IMR-90 (cell line): ENCODE data around the gene PCNX2. TPM values are rescaled to one million over a fixed set of nuclear protein-coding genes. Genes with fewer than 3 reads are reported as not detected.

ENCODE experiments used
- ATAC-seq: fragments of 200-7000 bp; cut with Tn5 transposase; 2 replicates; pipeline ENCODE4 v1.9.1; 2020; ENCODE audit warnings: low read depth, mild to moderate bottlenecking, moderate library complexity
- BruUV-seq: library from RNA; stranded (reverse); fragments of 400-500 nt; replicated peaks from 2 replicates; lab custom pipeline; 2021; lab: Mats Ljungman, UMichigan
- CTCF ChIA-PET: fragments of 300-600 bp; formaldehyde crosslinking; extraction: SDS; loops from one replicate; lab custom pipeline; 2021; ENCODE audit warnings: antibody characterized with exemption; lab: Yijun Ruan, JAX
- POLR2A ChIA-PET: fragments of 300-600 bp; sonication (Branson Sonifier 250); formaldehyde crosslinking; loops from one replicate; lab custom pipeline; 2022; ENCODE audit warnings: antibody characterized with exemption; ENCODE audit not compliant: unreplicated experiment; lab: Charles Lee
- DNase-seq: peaks from one replicate; pipeline ENCODE4 v3.0.0; 2013
- H2AFZ ChIP-seq: replicated peaks from 2 replicates; pipeline ENCODE3; 2013; ENCODE audit warnings: low read length, mild to moderate bottlenecking; ENCODE audit not compliant: poor library complexity
- H2AK5ac ChIP-seq: 2 replicates; pipeline ENCODE4 v1.6.1; 2013; ENCODE audit warnings: low read depth, low read length, inconsistent platforms
- H2AK9ac ChIP-seq: replicated peaks from 2 replicates; pipeline ENCODE3; 2013; ENCODE audit warnings: mild to moderate bottlenecking, low read depth, low read length, moderate library complexity; ENCODE audit not compliant: poor library complexity
- H2BK120ac ChIP-seq: 2 replicates; pipeline ENCODE4 v1.6.1; 2013; ENCODE audit warnings: low read depth, low read length, inconsistent platforms
- H2BK15ac ChIP-seq: 3 replicates; pipeline ENCODE4 v1.6.1; 2013; ENCODE audit warnings: low read depth, low read length, inconsistent platforms
- H2BK20ac ChIP-seq: 2 replicates; pipeline ENCODE4 v1.6.1; 2013; ENCODE audit warnings: low read depth, mild to moderate bottlenecking, inconsistent platforms, low read length, moderate library complexity
- H2BK5ac ChIP-seq: 2 replicates; pipeline ENCODE4 v1.6.1; 2013; ENCODE audit warnings: mild to moderate bottlenecking, low read depth, low read length, inconsistent platforms; ENCODE audit not compliant: poor library complexity, severe bottlenecking
- H3K14ac ChIP-seq: replicated peaks from 2 replicates; pipeline ENCODE4 v1.6.1; 2013; ENCODE audit warnings: low read depth, low read length, inconsistent platforms
- H3K18ac ChIP-seq: 2 replicates; pipeline ENCODE4 v1.6.1; 2013; ENCODE audit warnings: low read depth, low read length, control low read depth
- H3K23ac ChIP-seq: 2 replicates; pipeline ENCODE4 v1.6.1; 2013; ENCODE audit warnings: low read depth, low read length, inconsistent platforms
- H3K27ac ChIP-seq: 2 replicates; pipeline ENCODE4 v1.5.1; 2013; ENCODE audit warnings: mild to moderate bottlenecking, control low read depth, low read length; ENCODE audit not compliant: insufficient read depth
- H3K27me3 ChIP-seq: 2 replicates; pipeline ENCODE4 v1.6.1; 2013; ENCODE audit warnings: low read length; ENCODE audit not compliant: control insufficient read depth, insufficient read depth
- H3K36me3 ChIP-seq: 2 replicates; pipeline ENCODE4 v1.6.1; 2013; ENCODE audit warnings: low read length, mixed read lengths; ENCODE audit not compliant: control insufficient read depth, insufficient read depth
- H3K4ac ChIP-seq: 2 replicates; pipeline ENCODE4 v1.6.1; 2013; ENCODE audit warnings: low read depth, low read length, inconsistent platforms
- H3K4me1 ChIP-seq: 2 replicates; pipeline ENCODE4 v1.6.1; 2013; ENCODE audit warnings: low read length, mixed read lengths; ENCODE audit not compliant: control insufficient read depth, insufficient read depth
- H3K4me2 ChIP-seq: 2 replicates; pipeline ENCODE4 v1.6.1; 2013; ENCODE audit warnings: low read depth, mild to moderate bottlenecking, control low read depth, low read length, moderate library complexity
- H3K4me3 ChIP-seq: 2 replicates; pipeline ENCODE4 v1.5.1; 2013; ENCODE audit warnings: low read depth, mild to moderate bottlenecking, control low read depth, low read length, moderate library complexity; ENCODE audit not compliant: insufficient read depth
- H3K56ac ChIP-seq: 2 replicates; pipeline ENCODE4 v1.6.1; 2013; ENCODE audit warnings: low read length, inconsistent platforms; ENCODE audit not compliant: insufficient read depth; ENCODE audit errors: extremely low read depth
- H3K79me1 ChIP-seq, 2 experiments: 2 replicates each; pipeline ENCODE4 v1.6.1; 2013; ENCODE audit warnings: low read length in 2 of 2, inconsistent platforms in 1 of 2, low read depth in 1 of 2
- H3K9ac ChIP-seq: 2 replicates; pipeline ENCODE4 v1.6.1; 2013; ENCODE audit warnings: low read depth, low read length, control low read depth
- H3K9me1 ChIP-seq: 2 replicates; pipeline ENCODE4 v1.6.1; 2013; ENCODE audit warnings: low read length, inconsistent platforms; ENCODE audit not compliant: insufficient read depth
- H3K9me3 ChIP-seq: 2 replicates; pipeline ENCODE4 v1.6.1; 2013; ENCODE audit warnings: low read length; ENCODE audit not compliant: control insufficient read depth, insufficient read depth
- H4K20me1 ChIP-seq: 2 replicates; pipeline ENCODE4 v1.6.1; 2013; ENCODE audit warnings: low read length, inconsistent platforms; ENCODE audit not compliant: insufficient read depth
- H4K5ac ChIP-seq: 2 replicates; pipeline ENCODE4 v1.6.1; 2013; ENCODE audit warnings: mild to moderate bottlenecking, low read depth, low read length, control low read depth
- H4K8ac ChIP-seq, 2 experiments: 2 replicates each; pipeline ENCODE4 v1.6.1; 2013; ENCODE audit warnings: low read depth in 2 of 2, low read length in 2 of 2, control low read depth in 1 of 2, inconsistent platforms in 1 of 2
- H4K91ac ChIP-seq: 2 replicates; pipeline ENCODE4 v1.6.1; 2013; ENCODE audit warnings: low read depth, low read length, inconsistent platforms; ENCODE audit not compliant: insufficient read depth
- BHLHE40 ChIP-seq: fragments of 150-350 bp; IDR thresholded peaks from 2 replicates; pipeline ENCODE4 v1.6.1; 2016; ENCODE audit warnings: mild to moderate bottlenecking, low read depth, low read length
- CEBPB ChIP-seq: IDR thresholded peaks from 2 replicates; pipeline ENCODE4 v1.6.1; 2012; ENCODE audit warnings: low read depth, low read length, improper control_type of control experiment
- CHD1 ChIP-seq: IDR thresholded peaks from 2 replicates; pipeline ENCODE4 v1.6.1; 2012; ENCODE audit warnings: low read depth, low read length, improper control_type of control experiment
- CTCF ChIP-seq: conservative IDR thresholded peaks from 2 replicates; pipeline ENCODE4 v1.5.1; 2012; ENCODE audit warnings: mild to moderate bottlenecking, low read depth, low read length, improper control_type of control experiment
- ELK1 ChIP-seq: fragments of 150-350 bp; IDR thresholded peaks from 2 replicates; pipeline ENCODE4 v1.6.1; 2016; ENCODE audit warnings: low read depth, mild to moderate bottlenecking, low read length, moderate library complexity, borderline replicate concordance
- FOS ChIP-seq: fragments of 150-350 bp; IDR thresholded peaks from 2 replicates; pipeline ENCODE4 v1.6.1; 2016; ENCODE audit warnings: low read depth, low read length
- MAFK ChIP-seq: IDR thresholded peaks from 2 replicates; pipeline ENCODE4 v1.6.1; 2012; ENCODE audit warnings: low read depth, low read length, improper control_type of control experiment
- MAZ ChIP-seq: IDR thresholded peaks from 2 replicates; pipeline ENCODE4 v1.6.1; 2012; ENCODE audit warnings: low read depth, mild to moderate bottlenecking, low read length, improper control_type of control experiment, moderate library complexity, borderline replicate concordance
- MXI1 ChIP-seq: IDR thresholded peaks from 2 replicates; pipeline ENCODE4 v1.6.1; 2012; ENCODE audit warnings: low read depth, mild to moderate bottlenecking, low read length, moderate library complexity, borderline replicate concordance
- NFE2L2 ChIP-seq: fragments of 150-350 bp; IDR thresholded peaks from 2 replicates; pipeline ENCODE4 v1.6.1; 2016; ENCODE audit warnings: low read depth, mild to moderate bottlenecking, low read length
- POLR2A ChIP-seq: IDR thresholded peaks from 2 replicates; pipeline ENCODE4 v1.6.1; 2012; ENCODE audit warnings: mild to moderate bottlenecking, low read depth, low read length
- RAD21 ChIP-seq: IDR thresholded peaks from 2 replicates; pipeline ENCODE4 v1.6.1; 2012; ENCODE audit warnings: low read length, improper control_type of control experiment
- RCOR1 ChIP-seq: IDR thresholded peaks from 2 replicates; pipeline ENCODE4 v1.6.1; 2012; ENCODE audit warnings: mild to moderate bottlenecking, low read length, improper control_type of control experiment; ENCODE audit not compliant: insufficient replicate concordance
- RFX5 ChIP-seq: IDR thresholded peaks from 2 replicates; pipeline ENCODE4 v1.8.0; 2012; ENCODE audit warnings: low read depth, mild to moderate bottlenecking, low read length, moderate library complexity
- SMC3 ChIP-seq: fragments of 150-350 bp; IDR thresholded peaks from 2 replicates; pipeline ENCODE4 v1.6.1; 2016; ENCODE audit warnings: low read depth, mild to moderate bottlenecking, antibody characterized with exemption, low read length, moderate library complexity
- WGBS, 2 experiments: methylation state at CpG; one replicate each; pipeline versions ENCODE4 v1.1.5 to v1.1.7; 2013; ENCODE audit warnings: missing lambda C conversion rate in 2 of 2; ENCODE audit not compliant: insufficient read length in 1 of 2; ENCODE audit errors: extremely low coverage in 2 of 2; 5-methylcytosine and 5-hydroxymethylcytosine counted together
- dilution Hi-C: fragments of 300-500 bp; cut with HindIII; formaldehyde crosslinking; loops from one replicate; pipeline ENCODE4 v1.14.3; 2018; ENCODE audit warnings: low sequenced_read_pairs; ENCODE audit not compliant: unreplicated experiment
- in situ Hi-C: fragments of 300-500 bp; cut with MboI; formaldehyde crosslinking; loops from 3 replicates; pipeline ENCODE4 v1.14.3; 2019; ENCODE audit warnings: low sequenced_read_pairs, inconsistent platforms, mixed read lengths
- intact Hi-C: fragments of 100-400 bp; cut with micrococcal nuclease; formaldehyde crosslinking; loops from 2 replicates; pipeline ENCODE4 v1.10.0; 2022
- polyA plus RNA-seq, 3 experiments: library from polyadenylated mRNA; depleted of rRNA; stranded (reverse); fragments of >200 nt; gene quantifications; 2 replicates each; pipeline ENCODE4 v1.2.3, GENCODE V29; 2012; ENCODE audit warnings: low replicate concordance in 1 of 3
- total RNA-seq: library from RNA; depleted of rRNA; stranded (reverse); fragments of >200 nt; gene quantifications from 2 replicates; pipeline ENCODE4 v1.2.3, GENCODE V29; 2012

The PCNX2 gene
- total and polyA plus RNA-seq, 2 of the 4 experiments (the other 2 are of a cell fraction), result 15.9 to 22.6 TPM

GRCh38 chr1:232949636-232950196 is 345.8 kb downstream of the PCNX2 start:
- Histone ChIP-seq H2AFZ (peak overlapping the region; percentile 95), H2BK20ac (0 out of 2 replicates have a peak overlapping the region, but pooled peaks have one; percentile 8), H4K5ac (peak overlapping the region; percentile 98), H3K79me1 (peaks cover 11 to 26% of the 10 kb centered on the region in 2 experiments; a peak in 3 of 4 replicates), H3K56ac (no peak overlapping the region; the same call in 1 of the 2 replicates), H2BK15ac (peak overlapping the region; percentile 96), H3K4me3 (peak overlapping the region; percentile 76), H2AK9ac (peak overlapping the region; percentile 50), H4K91ac (peak overlapping the region; percentile 97; the same call in 1 of the 2 replicates), H2BK120ac (0 out of 2 replicates have a peak overlapping the region, but pooled peaks have one; percentile 74), H2AK5ac (peak overlapping the region; percentile 44), H3K27me3 (no peaks in the 10 kb centered on the region), H2BK5ac (peak overlapping the region; percentile 94), H3K4me1 (peaks cover 9% of the 10 kb centered on the region), H4K20me1 (no peaks in the 10 kb centered on the region), H3K9ac (peak overlapping the region; percentile 94; the same call in 1 of the 2 replicates), H3K23ac (no peak overlapping the region), H3K4ac (0 out of 2 replicates have a peak overlapping the region, but pooled peaks have one; percentile 19), H4K8ac (peak overlapping the region; percentile 92 to 97), H3K36me3 (no peaks in the 10 kb centered on the region), H3K14ac (peak overlapping the region; percentile 96), H3K18ac (peak overlapping the region; percentile 96; the same call in 1 of the 2 replicates), H3K4me2 (peak overlapping the region; percentile 87), H3K27ac (peak overlapping the region; percentile 98; the same call in 1 of the 2 replicates), H3K9me1 (peaks cover 7% of the 10 kb centered on the region; the same call in 1 of the 2 replicates), H3K9me3 (no peaks in the 10 kb centered on the region)
- ChIA-PET POLR2A (no interaction called here), CTCF (no interaction called here)
- intact Hi-C loops, result loop anchor here (2.0 to 10.0 kb wide), 5 partner anchors 97 to 475 kb away; no protein-coding TSS in a partner anchor
- ATAC-seq (no peak), DNase-seq (no peak)
- dilution Hi-C loops, result loop anchor here (25.0 kb wide), 1 partner anchor 112 kb away; no protein-coding TSS in a partner anchor
- in situ Hi-C loops, result loop anchor here (10.0 kb wide), 1 partner anchor 315 kb away; the partner anchor contains the start of gene SIPA1L2
- no TSS peak for BruUV-seq
- WGBS, 2 experiments, result no CpG with 5 or more reads among the region's 5 CpGs
- TF ChIP-seq MAFK (no peak), RAD21 (no peak), POLR2A (no peak), CHD1 (no peak), CEBPB (no peak), SMC3 (no peak), MXI1 (no peak), CTCF (no peak), BHLHE40 (no peak), RCOR1 (no peak), ELK1 (no peak), RFX5 (no peak), NFE2L2 (no peak), MAZ (no peak), FOS (no peak)
